Heart left ventricle (tissue), 13 donors: Measurements from ENCODE around the gene POU5F1.

Experiments
- CTCF ChIP-seq, 12 donors: fragments of 200-600 bp; sonication (generic) in 4 of 12; IDR thresholded peaks; one replicate each; pipeline versions ENCODE4 v1.5.0 to v1.8.0; 2018 to 2022; ENCODE audit warnings: antibody characterized with exemption in 12 of 12, mild to moderate bottlenecking in 5 of 12
- POLR2A ChIP-seq, 2 donors: fragments of 450-650 bp; IDR thresholded peaks; one replicate each; pipeline ENCODE4 v1.6.1; 2017; ENCODE audit warnings: antibody characterized with exemption in 2 of 2, mild to moderate bottlenecking in 2 of 2, moderate library complexity in 2 of 2
- donor health status: ischemic (EF 13 %, LVEDD 7.1; RV severe dilation, severe dysfunction).
- donor health status: DM: no; HTN: yes; CAD: no.
- donor health status: DM: no; HTN: no; CAD: no.
- donor health status: ischemic (EF 25% LVEDD 6.9; RV normal size, moderate dysfunction).
- donor health status: ischemic (EF 25% LVEDD 5.7; RV mildly dilated, moderate dysfunction).
- donor health status: ischemic (EF 35%, LVEDD 5.7; RV mildly dilated, moderate dysfunction).
- donor health status: nonischemic (EF 11% LVEDD 7.7; RV severe dilation, severe dysfunction).
- donor health status: DM: yes; HTN: yes; CAD: no.
- donor health status: PGD.
- donor health status: ischemic (EF 29% LVEDD 5.4; RV normal size, mild dysfunction).
- donor health status: nonischemic (EF 23%, LVEDD 6.1; RV moderate dilation, normal function).

- TF ChIP-seq CTCF (IDR thresholded peaks at IDR 0.05) (no peak), POLR2A (IDR thresholded peaks at IDR 0.05) (no peak)
These were observed 9.4 kb upstream of the POU5F1 start for GRCh38 chr6:31179896-31180295.
